Measurements from ENCODE around the gene DPEP1. TPM values are rescaled to one million over a fixed set of nuclear protein-coding genes. Genes with fewer than 3 reads are reported as not detected.
"Not testable (repeated sequence)": the region's sequence is repeated elsewhere in the genome, so short reads cannot be mapped to it uniquely, and the experiment has no call there.

Gene DPEP1
- polyA plus RNA-seq (ENCODE audit: insufficient read length in 4 of 4), result 10 to 100 TPM in 3 of 4 donors, 1 to 10 TPM in 1; 3.8 to 51.1 (median 27.2) TPM

DNA sequence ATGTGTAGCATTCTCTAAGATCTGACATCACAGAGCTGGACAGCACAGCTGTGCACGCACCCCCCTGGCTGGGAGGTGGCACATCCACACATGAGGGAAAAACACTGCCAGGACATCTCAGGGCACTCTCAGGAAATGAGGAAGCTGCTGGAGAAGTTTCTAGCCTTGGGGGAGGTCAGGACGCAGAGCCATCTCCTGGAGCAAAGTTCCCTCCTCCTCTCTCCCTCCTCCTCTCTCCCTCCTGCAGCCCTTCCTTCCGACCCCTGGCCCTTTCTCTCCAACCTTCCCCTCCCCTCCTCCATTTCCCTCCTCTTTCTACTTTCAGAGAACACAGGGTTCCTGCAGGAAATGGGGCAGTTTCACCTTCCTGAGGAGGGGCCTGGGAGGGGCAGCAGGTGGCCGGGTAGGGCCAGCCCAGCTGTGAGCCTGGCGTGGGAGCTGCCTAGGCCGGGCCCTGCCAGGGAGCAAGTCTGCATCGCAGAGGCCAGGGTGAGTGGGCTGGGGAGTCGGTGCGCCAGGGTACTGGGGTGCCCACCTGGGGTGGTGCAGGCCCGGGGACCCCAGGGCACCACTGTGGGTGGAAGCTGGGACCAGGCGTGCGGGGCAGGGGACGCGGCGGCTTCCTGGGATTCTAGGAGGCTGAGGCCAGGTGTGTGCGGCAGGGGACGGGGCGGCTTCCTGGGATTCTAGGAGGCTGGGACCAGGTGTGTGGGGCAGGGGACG lies at the start of gene DPEP1:
TSS of gene DPEP1 (plus strand) at position 412 of the 723 bp plus-strand sequence. CDS start 16,769 bp downstream, outside the sequence.
- DNase-seq (ENCODE audit: low read depth in 4 of 4, low spot score in 3 of 4), result peak in 1 of 4 donors; percentile 43

DNA sequence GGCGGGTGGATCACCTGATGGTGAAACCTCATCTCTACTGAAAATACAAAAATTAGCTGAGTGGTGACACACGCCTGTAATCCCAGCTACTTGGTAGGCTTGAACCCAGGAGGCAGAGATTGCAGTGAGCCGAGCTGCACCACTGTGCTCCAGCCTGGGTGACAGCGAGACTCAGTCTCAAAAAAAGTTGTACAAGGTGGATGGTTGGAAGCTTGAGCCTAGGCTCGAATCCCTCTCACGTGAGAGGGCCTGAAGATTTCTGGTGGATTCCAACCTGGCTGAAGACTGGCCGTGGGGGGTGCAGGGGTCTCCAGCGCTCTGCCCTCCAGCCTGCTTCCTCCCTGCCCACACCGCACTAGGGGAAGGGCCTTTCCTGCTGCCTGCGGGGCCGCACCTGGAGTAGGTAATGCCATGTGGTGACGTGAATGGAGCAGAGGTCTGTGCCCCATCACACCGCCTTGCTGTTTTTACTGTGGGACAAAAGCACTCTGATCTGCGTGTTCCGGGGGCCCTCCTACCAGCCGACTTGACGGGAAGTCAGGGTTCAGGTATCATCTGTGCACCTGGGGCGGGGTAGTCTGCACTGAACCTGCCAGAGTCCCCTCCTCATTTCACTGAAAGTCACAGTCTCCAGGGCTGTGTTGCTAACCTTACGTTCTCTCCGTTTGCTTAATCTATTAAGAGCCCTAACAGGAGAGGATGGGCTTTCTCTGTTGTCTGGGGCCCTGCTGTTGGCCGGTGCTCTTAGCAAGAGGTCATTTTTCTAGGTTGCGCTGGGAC lies 48.8 kb upstream of the DPEP1 start:
- no peak for DNase-seq (ENCODE audit: low read depth in 4 of 4, low spot score in 3 of 4)

DNA sequence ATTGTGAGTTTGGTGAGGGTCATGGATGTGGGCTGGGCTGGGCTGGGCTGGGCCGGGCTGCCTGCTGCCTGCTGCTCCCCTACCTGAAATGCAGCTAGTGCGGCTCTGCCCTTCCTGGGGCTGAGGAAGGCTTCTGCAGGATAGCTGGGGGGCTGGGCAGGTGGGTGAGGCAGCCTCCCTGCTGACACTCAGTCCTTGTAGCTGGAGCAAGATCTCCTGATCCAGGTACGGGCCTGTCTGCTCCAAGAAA lies 48.3 kb upstream of the DPEP1 start:
- DNase-seq (ENCODE audit: low read depth in 4 of 4, low spot score in 3 of 4), result no peak

DNA sequence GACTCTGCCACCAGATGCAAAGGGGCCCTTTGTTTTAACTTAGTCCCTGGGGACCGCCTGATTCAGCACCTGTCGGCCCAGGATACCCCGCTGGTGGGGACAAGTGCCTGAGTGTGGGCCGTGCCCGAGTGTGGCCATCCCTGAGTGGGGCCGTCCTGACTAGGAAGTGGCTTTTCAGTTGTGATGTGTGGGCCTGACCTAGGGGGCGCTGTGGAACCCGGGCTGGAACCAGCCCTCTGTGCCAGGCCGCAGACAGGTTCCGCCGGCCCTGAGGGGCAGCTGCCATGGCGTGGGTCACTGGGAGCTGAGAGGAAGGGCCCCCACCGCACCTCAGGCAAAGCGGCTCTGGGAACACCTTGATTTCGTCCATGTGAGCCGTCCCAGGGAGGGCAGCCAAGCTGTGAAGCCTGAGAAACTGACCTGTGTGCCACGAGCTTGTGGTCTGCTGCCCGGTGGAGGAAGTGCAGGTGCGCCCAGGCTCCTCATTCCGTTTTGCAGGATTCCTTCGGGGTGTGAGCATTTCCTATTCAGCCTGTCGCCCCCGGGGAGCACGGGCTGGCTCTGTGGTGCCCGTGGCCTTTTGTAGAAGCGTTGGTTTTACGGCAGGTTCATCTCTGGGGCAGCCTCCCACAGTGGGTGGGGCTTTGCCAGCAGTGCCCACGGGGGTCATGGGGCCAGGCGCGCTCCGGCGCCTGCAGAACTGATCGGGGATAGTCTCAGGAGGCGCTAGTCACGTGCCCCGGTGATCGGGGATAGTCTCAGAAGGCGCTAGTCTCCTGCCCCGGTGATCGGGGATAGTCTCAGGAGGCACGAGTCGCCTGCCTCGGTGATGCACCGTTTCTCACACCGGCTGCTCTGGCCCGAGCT lies 47.7 kb upstream of the DPEP1 start:
- DNase-seq (ENCODE audit: low read depth in 4 of 4, low spot score in 3 of 4), result no peak

- DNase-seq (ENCODE audit: low read depth in 4 of 4, low spot score in 3 of 4), result no peak
These were observed 45.5 kb upstream of the DPEP1 start for GRCh38 chr16:89567656-89568594.

DNA sequence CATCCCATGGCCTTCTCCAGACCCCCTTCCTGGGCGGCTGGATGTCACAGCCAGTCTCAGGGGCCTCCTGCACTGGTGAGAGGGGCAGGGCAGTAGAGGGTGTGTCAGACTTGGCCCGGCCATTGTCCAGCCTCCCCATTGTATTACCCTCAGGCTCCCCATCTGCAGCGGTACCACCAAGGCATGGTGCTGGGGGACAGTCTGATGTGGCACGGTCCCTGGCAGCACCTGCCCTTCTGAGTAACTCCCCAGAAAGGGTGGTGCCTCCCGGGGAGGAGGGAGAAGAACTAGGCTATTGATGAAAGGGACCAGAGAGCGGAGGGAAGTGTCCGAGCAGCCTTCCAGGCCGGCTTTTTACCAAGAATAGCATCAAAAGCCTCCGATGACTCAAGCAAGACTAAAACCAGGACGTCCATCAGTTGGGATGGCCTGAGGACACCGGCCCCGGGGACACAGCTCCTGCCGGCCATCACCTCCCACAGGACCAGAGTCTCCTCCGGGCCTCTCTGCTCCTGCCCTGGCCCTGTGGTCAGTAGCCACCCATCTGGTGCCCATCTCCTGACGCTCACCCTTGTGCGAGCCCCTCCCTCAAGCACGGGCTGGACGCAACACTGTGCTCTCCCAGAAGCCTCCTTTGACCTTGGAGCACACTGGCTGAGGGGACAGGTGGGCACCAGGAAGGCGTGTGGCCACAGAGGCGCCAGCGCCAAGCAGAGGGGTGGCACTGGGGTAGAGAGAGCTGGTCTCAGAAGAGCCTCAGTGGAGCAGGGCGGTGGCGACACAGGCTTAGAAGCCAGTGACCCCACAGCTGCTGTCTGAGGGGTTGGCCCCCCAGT lies 43.7 kb upstream of the DPEP1 start:
- DNase-seq (ENCODE audit: low read depth in 4 of 4, low spot score in 3 of 4), result no peak

GRCh38 chr16:89570342-89570923 lies 43.0 kb upstream of the DPEP1 start:
- no peak for DNase-seq (ENCODE audit: low read depth in 4 of 4, low spot score in 3 of 4)

DNA sequence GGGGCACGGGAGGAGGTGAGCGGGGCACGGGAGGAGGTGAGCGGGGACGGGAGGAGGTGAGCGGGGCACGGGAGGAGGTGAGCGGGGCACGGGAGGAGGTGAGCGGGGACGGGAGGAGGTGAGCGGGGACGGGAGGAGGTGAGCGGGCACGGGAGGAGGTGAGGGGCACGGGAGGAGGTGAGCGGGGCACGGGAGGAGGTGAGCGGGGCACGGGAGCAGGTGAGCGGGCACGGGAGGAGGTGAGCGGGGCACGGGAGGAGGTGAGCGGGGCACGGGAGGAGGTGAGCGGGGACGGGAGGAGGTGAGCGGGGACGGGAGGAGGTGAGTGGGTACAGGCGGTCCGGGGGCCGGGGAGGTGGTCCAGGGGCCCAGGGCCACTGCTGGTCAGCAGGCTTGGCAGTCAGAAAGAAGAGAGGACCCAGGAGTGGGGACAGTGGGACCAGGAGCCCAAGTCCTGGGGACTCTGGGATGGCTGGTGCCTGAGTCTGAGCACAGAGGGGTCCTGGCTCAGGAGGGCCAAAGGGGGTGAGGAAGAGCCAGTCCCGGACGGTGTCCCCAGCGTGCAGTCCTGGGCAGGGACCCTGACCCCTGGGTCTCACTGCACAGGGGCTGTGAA lies 42.4 kb upstream of the DPEP1 start:
- DNase-seq (ENCODE audit: low read depth in 4 of 4, low spot score in 3 of 4), result not testable (repeated sequence)

GRCh38 chr16:89571636-89572035 lies 41.8 kb upstream of the DPEP1 start:
- DNase-seq (ENCODE audit: low read depth in 4 of 4, low spot score in 3 of 4), result no peak

GRCh38 chr16:89572073-89572484 lies 41.4 kb upstream of the DPEP1 start:
- DNase-seq (ENCODE audit: low read depth in 4 of 4, low spot score in 3 of 4), result no peak

- no peak for DNase-seq (ENCODE audit: low read depth in 4 of 4, low spot score in 3 of 4)
These were observed 40.8 kb upstream of the DPEP1 start for GRCh38 chr16:89572485-89573205.

- no peak for DNase-seq (ENCODE audit: low read depth in 4 of 4, low spot score in 3 of 4)
These were observed 39.4 kb upstream of the DPEP1 start for GRCh38 chr16:89573826-89574680.

DNA sequence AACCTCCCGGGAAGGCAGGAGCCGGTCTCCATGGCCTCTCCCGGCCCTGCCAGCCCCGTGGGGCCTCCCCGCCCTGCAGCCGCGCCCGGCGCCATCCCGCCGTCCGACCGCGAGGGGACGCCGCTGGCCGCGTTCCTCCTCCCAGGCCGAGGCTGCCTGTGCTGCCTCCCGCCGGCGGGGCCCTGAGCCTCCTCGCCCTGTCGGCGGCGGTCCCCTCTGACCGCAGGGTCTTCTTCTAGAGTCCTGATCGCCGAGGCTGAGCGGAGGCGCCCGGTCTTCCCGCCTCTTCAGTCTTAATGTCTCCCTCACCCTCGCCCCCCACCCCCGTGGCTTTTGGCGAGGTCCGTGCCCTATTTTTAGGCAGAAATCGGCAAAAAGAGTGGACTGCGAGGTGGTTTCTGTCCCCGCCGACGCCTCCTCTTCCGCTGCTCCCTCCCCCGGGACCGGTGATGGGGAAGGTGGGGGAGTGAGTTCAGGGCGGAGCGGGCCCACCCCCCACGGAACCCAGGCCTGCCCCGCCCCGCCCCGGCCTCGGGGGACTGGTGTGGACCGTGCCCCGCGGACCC lies 38.7 kb upstream of the DPEP1 start:
- DNase-seq (ENCODE audit: low read depth in 4 of 4, low spot score in 3 of 4), result no peak

DNA sequence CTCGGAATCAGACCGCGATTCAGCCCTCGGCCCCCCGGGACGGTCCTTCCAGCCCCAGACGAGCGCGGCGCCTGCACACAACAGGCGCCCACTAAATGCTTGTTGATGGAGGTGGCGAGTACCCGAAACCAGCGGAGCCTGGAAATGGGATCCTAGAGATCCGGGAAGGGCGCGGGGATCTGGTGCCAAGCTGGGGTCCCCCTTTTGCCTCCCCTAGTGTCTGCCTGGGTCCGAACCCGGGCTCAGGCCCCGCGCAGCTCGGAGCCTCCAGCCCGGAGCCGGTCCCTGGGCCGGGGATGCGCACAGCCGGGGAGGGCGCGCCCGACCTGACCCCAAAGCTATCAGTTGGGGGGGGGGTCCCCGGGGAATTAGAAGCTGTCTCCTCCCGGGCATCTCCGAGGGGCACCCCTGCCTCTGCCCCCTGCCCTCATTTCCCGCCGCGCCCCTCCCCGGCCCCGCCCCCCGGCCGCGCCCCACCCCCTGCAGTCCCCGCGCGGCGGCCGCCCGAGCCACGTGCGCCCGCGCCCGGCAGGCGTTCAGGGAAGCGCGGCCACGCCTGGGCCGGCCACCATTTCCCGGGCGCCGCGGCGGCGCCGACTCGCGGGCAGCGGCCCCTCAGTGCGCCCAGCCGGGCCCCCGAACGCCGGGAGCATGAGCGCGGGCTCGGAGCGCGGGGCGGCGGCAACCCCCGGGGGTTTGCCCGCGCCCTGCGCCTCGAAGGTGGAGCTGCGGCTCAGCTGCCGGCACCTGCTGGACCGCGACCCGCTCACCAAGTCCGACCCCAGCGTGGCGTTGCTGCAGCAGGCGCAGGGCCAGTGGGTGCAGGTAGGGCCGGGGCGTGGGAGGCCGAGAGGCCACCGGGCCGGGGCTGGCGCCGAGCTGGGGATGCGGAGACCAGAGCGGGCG lies 37.9 kb upstream of the DPEP1 start, which contains the start of gene CPNE7:
TSS of gene CPNE7 (plus strand) at position 512 of the 906 bp plus-strand sequence. CDS start at position 652, 140 bp downstream.
- no peak for DNase-seq (ENCODE audit: low read depth in 4 of 4, low spot score in 3 of 4)
